GM21381 (cell line): ENCODE results near the gene CRB1.

Source experiments
- ATAC-seq: cut with Tn5 transposase; IDR thresholded peaks from one replicate; pipeline ENCODE4 v1.9.1; 2021; ENCODE audit warnings: mild to moderate bottlenecking, moderate library complexity; ENCODE audit not compliant: unreplicated experiment

Gene CRB1

DNA sequence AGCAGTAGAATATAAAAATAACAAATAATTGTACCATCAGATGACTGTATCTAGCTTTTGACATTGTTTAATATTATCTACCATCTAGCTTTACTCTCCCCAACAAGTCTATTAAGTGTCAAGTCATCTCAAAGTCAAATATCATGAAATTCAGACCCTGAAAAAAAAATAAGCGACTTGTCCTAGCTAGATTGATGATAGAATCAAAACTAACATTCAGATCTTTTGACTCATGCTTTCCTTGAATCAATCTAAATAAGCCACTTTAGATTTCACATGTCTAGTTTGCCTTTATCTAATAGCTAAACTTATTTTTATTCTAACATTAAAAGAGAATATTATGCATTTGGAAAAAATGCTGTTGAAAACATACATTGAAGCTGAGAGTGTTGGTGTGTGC is 35.4 kb downstream of the CRB1 start:
- no peak for ATAC-seq

DNA sequence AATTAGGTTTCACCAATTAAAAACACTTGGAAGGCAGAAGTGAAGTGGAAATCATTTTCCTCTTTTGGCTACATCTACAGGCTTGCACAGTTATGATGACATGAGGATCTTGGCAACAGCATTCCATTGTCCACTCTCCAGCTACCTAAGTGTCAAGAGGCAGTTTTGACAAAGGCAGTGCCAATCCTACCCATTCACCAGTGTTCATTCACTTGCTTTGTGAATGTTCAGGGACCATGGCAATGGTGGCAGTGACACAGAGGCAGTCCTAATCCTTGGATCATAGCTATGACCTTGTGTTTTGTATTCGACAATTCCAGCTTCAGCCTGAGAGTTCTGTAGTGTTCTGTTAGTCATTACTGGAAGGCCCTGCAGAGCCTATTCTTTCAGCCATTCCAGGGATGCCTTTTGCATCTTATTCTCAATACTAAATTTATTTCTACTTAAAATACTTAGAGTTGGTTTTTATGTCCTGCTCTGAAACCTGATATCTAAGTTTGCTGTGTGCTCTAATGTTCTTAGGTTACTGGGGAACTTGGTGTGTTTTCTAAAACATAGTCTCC is 36.7 kb downstream of the CRB1 start:
- no peak for ATAC-seq

DNA sequence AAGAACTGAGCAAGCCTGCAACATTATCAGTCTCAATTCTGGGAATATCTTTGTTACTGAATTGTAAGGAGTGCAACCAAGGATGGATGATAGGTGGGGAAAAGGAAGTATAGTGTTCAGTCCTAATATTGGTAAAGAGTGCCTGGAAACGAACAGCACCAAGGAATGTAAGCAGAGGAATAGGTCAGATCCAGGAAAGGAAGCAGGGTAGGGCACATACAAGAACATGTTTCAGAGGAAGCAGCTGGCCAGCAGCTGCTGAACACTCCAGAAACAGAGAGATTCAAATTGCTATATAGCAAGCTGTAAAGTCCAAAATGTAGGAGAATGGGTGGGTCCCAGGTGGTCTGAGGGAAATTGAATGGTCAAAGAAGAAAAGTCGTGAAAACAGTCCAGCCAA is 37.9 kb downstream of the CRB1 start:
- no peak for ATAC-seq

DNA sequence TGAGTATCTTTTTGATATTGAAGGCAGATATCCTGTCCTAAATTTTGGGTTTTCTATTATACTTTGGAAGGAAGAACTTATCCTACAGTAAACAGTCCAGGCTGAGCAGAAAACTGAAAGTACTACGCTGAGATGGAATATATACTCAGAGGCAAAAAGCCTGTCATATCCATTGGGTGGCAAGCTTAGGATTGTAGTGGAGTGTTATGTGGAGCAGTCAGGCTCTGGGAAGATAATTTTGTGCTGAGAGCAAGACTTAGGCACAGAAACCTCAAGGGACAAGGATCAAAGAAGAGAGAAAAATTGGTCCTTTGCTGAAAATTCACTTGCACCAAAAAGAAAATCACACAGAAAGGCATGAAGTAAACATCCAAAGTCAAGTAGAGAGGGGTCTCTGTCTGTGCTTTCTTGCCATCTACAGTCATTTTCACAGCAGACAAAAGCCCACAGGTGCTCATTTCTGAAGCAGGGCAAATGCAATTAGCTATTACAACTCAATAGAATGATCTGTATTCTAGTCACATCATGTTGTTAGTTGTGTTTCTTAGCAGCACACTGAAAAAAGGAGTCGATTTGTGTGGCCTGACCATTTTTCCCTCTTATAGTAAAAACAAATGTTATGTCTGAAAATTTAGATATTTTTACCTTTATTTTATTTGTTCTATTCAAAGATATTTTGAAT is 38.5 kb downstream of the CRB1 start:
- no peak for ATAC-seq

DNA sequence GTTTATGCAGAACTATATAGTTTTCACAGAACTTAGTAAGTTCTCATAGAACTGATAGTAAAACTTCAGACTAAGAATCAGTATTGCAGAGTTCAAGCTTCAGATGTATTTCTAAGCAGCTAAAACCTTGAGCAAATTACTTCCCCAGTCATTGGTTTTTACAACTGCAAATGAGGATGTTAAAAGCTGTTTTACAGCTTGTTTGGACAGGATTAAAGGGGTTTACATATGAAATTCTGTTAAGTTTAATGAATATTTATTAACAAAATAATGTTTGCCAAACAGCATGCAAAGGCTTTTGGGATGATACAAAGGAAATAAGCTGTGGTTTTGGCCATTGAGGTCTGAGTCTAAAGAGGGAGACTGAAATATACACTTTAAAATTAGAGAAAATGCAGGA is 39.1 kb downstream of the CRB1 start:
- ATAC-seq: no peak

DNA sequence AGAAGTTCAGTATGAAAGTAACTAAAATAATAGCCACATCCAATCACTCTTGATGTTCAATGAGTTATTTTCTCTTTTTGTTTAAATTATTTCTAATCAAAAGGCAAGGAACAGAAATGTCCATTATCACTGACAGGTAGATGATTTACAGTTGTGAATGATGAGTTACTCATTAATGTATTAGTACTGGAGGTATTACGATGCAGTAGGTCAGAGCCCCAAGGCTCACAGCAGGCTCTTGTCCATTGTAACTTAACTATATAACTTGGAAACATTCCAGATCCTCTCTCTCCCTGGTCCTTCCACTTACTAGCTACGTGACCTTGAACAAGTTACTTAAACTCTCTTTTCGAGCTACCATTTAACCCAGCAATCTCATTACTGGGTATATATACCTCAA is 39.5 kb downstream of the CRB1 start:
- ATAC-seq: no peak

DNA sequence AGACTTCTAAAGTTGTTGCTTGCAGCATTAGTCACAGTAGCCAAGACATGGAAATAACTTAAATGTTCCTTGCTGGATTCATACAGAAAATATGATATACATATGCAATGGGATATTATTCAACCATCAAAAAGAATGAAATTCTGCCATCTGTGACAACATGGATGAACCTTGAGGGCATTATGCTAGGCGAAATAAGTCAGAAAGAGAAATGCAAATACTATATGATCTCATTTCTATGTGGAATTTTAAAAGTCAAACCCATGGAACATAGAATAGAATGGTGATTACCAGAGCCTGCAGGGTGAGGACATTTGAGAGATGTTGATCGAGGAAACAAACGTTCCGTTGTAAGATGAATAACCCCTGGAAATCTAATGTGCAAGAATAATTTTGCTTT is 43.0 kb downstream of the CRB1 start:
- ATAC-seq: no peak

DNA sequence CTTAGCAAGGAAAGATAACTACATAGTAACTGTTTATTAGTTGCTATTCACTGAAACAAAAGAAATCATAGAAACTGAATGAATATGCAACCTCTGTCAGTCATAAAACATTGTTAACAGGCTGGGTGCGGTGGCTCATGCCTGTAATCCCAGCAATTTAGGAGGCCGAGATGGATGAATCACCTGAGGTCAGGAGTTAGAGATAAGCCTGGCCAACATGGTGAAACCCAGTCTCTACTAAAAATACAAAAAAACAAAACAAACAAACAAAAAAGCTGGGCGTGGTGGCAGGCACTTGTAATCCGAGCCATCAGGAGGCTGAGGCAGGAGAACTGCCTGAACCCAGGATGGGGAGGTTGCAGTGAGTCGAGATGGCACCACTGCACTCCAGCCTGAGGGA is 44.1 kb downstream of the CRB1 start:
- ATAC-seq: no peak

DNA sequence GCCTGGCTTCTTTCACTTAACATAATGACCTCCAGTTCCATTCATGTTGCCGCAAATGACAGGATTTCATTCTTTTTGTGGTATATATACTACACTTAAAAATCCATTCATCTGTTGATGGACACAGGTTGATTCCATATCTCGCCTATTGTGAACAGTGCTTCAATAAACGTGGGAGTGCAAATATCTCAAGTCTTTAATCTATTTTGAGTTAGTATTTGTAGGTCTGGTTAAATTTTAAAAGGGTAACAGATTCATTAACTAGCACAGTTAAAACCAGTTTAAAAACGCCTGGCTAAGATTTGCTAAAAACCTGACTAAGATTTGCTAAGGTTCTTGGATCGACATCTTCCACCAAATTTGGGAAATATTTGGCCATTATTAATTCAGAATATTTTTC is 45.7 kb downstream of the CRB1 start:
- ATAC-seq: no peak

DNA sequence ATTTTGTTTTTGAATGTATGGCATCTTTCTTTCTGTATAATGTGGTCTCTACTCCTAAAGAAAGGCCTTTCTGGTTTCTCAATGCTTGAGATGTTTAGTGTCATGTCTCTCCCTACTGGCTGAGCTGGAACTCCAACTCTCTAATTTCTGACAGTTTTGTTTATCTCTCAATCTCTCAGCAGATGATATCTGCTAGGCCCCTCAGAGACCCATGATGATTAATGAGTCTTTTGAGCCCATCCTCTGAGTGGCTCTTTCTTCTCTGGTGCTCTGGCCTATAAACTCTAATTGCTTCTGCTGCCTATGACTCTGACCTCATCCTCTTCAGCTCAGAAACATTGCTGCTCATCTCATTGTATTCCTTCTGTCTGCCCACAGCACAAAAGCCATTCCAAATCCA is 46.6 kb downstream of the CRB1 start:
- ATAC-seq: no peak

DNA sequence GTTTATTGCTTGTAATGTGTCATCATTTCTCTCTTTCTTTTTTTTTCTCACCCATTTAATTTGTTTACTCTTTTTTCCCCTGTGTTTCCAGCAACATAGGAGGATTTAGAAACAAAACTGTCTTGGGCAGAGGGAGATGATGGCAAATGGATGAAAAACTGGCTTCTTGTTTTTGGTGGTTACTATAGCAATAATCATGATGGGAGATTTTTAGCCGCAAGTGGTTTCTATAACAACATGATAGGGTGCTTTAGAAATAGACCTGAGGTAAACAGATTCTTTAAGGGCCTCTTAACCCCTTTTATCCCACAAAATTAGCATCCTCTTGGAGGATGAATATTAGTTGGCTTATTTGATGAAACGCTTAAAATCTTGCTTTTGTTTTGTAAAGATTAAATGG is 51.6 kb downstream of the CRB1 start:
- no peak for ATAC-seq

DNA sequence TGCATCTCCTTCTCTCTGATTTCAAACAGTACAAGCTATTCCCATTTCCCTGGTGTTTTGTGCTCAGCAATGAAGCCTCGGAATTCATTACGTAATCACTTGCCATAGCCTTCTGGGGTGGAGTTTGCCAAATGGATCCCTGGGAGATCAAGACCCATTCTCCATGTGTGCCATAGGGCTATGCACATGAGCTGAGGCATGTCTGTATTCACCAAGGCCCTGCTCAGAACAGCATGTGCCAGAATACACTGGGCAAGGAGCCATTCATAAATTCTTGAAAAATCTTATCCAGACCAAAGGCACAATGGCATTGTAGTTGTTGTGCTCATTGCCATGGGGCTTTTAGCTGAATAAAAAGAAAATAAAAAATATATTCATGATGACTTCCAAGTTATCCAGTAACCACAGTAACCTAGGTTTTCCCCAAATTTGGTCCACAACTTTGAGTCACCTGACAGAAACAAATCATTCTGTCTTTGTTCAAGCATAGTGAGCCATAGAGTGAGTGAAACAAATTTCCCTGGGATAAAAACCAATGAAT is 53.0 kb downstream of the CRB1 start:
- ATAC-seq: no peak

DNA sequence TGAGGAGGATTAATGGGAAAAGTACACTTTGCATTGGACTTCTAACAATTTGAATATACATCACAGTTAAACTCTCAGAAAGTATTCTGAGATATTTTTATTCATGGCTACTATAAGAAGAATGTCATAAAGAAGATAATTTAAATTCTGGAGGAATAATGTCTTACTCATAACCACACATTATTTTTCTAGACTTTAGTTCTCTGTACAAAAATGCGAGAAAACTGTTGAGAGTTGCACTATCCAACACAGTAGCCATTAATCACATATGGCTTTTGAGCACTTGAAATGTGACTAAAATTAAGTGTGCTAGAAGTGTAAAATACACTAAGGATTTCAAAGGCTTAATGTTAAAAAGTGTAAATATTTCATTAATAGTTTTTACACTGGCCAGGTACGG is 53.8 kb downstream of the CRB1 start:
- ATAC-seq: no peak

DNA sequence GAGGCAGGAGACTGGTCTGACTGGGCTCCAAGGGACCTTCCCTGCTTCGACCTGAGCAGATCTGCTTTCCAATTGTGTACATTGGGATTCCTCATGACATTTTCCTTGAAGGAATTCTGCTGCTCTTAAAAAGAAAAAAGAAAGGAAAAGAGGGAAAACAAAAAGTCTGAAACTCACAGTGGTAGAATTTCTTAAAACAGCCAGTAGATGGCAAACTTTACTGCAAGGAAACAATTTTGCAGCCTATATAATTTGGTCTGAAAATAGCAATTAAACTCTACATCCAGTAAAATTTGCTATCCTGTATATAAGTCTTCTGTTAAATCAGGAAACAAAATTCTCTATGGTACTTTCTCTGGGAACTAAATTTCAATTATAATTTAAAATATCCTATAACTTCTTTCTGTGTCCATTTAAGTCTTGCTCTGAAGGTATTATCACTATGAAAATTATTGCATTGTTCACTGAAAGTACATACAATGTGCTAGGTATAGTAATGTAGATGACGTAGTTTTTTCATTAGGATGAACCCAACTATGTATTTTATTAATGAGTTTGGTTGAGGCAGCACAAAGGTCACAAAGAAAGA is 59.8 kb downstream of the CRB1 start:
- ATAC-seq: no peak

DNA sequence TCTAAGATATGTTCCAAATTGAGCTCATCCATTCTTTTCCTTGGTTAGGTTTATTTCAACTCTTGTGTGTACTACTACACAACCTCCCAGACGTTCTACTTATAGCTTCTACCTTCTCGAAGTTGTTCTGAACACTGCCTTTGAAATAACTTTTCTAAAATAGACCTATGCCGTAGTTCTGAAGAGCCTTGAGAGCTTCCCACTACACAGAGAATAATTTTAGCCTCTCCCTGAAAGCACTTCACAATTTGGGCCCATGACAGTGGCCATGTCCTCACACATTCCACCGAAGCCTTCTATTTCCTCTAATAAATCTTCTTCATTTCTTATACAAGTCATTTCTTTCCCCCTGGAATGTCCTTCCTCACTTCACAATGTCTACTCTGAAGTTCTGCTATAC is 62.2 kb downstream of the CRB1 start:
- no peak for ATAC-seq

DNA sequence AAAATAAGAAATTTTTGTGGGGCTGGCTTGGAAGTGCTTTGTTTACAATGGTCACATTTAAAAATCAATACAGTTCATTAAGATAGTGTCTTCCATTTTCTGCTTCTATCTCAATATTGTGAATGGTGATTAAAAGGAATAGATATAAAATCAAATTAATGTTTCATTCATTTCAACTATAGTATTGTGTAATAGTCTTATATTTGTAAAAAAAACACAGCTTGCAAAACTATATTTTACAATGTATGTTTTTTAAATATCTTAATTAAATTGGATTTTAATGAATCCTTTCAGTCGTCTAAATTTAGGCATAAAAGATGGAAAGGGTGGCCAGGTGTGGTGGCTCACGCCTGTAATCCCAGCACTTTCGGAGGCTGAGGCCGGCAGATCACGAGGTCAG is 63.5 kb downstream of the CRB1 start:
- no peak for ATAC-seq

DNA sequence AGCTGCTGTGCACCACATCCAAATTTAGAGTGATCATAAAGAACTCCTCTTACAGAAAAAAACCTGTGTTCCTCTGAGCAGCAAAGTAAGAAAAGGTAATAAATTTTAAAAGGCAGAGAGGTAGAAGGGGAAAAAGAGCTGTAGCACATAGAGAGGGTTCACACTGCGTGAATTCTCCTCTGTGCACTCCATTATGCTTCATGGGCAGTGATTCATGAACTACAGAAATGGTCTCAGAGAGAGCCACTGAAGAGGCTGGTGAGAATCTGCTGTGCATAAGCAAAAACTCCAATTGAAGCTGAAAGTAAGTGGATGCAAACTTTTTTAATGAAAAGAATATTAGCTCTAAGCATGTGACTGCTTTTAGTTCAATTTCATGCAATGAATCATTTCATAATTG is 65.0 kb downstream of the CRB1 start:
- no peak for ATAC-seq

DNA sequence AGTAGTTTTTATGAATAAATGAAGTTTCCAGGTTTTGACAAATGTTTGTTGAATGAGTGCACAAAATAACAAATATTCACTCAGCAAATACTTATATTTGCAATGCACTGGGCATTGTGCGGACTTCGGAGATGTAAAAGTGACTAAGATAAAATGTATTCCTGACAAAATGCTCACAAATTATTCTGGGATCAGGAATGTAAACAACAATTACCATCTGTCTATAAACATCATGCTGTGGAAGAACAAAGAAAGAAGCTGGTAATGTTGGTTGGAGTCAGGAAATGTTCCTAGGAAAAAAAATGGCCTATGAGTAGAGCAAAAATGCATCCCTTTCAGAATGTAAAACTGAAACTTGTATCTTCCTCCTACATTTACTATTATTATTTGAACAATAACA is 68.5 kb downstream of the CRB1 start:
- no peak for ATAC-seq

DNA sequence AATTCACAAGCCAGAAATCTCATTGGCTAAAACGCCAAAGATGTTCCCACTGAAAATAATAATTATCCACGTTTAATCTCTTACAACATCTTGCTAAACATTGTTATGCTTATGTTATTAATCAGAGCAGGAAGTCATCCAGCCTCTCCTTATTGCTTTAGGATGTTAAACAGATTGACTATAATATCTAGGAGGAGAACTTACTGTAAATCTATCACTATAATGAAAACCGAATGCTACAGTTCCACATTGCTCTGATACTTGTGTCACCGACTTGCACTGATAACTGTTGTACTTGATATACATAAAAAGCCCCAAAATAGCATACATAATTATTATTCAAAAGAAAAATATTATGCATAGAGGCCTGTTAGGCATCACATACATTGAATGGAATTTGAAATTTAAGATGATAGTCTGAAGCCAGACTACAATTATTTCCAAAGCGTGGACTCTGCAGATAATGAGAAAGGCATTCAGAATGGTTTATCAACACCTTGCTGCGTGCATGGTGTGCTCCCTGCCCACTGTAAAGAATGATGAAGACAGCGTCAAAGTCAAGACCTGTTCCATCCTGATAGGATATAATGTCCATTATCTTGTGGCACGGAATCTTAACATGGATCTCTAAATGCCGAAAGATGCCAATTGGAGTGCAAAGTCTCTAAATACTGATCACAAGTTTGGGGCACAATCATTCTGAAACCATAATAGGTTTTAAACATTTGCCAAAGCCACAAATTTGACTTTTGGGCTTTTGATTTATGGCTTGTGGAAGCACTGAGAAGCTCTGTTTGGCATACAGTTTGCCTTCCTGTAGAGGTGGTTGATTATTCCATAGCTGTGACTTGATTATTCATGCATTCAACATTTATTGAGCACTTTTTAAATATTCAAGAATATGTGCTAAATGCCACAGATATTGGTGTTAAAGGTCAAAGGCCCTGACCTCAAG is 71.3 kb downstream of the CRB1 start:
- ATAC-seq: no peak

DNA sequence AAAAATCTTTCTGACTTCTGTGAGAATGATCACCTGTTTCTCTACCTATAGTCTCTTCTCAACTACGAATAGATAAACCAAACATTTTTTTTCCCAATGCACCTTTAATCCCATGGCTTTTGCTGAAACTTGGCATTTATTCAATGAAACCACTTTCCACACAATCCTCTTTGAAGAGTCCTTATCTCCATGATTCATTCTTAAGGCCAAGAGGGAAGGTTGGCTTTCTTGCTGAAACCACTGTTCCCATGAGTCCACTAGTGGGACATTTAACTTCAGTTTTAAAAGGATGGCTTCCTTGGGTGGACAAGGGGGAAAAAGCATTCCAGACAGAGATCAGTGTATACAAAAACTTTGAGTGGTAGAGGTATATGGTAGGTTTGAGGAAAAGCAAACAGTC is 73.6 kb downstream of the CRB1 start:
- ATAC-seq: no peak

DNA sequence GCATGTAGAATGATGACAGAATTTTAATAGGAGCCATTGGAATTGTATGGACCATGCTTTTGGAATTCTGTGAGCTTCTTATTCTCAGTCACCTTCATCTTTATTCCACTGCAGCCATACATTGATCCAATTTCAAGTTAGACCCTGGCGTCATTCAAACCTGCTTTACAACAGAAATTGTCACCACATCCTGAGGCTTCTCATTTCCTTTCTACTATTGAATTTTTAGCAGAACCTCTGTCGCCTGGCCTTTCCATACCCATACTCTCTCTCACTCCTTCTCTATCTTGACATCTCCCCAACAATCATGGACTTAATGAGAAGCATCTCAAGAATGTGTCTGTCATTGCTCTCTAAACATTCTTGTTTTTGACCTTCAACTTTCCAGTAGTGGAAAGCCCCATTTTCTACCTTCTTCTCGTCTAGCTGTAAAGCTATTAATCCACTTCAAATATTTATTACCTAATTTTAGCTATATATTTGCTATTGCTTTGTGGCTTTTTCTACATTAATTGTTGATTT is 74.1 kb downstream of the CRB1 start:
- no peak for ATAC-seq
